ENCODE measurements around the gene TCF21.
"Not testable (repeated sequence)": the region's sequence is repeated elsewhere in the genome, so short reads cannot be mapped to it uniquely, and the experiment has no call there.

TCF21 gene

DNA sequence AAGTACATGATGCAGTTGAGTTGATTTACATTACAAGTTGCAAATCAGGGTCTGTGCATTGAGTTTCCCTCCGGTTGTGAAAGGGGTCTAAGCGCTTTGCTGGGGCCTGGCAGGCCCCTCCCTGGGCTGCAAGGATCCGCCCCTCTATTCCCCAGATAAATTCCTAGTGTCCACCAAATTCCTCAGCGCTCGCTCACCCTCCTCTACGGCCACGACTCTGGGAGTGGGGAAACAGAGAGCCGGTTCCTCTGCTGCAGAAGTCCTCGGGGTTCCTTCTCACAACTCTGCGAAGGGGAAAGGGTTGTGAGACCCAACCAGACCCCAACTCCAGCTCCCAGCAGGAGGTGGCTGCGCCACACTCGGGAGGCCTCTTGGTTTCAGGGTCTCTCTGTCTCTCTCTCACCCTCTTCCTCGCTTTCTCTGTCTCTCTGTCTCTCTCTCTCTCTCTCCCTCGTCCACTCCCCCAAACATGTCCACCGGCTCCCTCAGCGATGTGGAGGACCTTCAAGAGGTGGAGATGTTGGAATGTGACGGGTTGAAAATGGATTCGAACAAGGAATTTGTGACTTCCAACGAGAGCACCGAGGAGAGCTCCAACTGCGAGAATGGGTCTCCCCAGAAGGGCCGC lies at the start of gene TCF21:
TSS of gene TCF21 (plus strand) at position 185 of the 628 bp plus-strand sequence. CDS start at position 470, 285 bp downstream.
- intact Hi-C loops (cut with DNase I) = no loop called here
- peak in 1 of 10 donors; percentile 29 for DNase-seq

DNA sequence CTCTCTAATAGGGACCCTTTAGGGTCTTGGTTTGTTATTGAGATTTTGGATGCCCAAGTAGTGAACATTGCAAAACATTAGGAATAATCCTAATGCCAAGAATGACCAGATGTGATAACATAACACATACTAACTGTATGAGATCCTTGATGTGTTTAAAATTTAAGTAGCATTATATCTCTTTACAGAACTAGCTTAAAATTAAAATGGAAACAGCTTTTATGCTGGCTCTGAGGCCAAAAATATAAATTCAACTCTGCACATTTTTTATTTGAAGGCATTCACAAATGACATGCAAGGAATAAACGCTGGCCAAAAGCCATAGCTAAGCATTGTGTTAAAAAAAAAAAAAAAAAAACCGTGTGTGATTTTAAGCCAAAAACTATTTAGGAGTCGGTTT lies 47.7 kb upstream of the TCF21 start:
- DNase-seq = no peak
- intact Hi-C loops (cut with DNase I) = no loop called here

DNA sequence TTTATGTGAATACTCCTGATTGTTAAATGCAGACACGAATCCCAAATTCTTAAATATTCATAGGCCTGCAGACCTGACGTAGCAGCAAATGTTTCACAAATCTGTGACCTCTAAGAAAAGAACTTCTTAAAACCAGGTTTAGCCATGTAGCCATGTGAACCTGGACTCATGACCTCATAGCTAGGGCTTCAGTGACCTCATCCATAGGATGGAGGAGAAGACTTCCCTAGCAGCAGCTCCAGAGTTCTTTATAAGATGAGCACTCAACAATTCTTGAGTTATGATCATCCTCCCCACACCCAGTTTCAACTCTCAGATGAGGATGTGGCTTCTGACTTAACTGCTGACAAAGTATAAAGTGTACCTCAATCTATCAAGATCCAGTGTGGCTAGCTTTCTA lies 45.8 kb upstream of the TCF21 start:
- DNase-seq = no peak
- intact Hi-C loops (cut with DNase I) = no loop called here

GRCh38 chr6:133844709-133845108 lies 44.2 kb upstream of the TCF21 start:
- intact Hi-C loops (cut with DNase I) = no loop called here

GRCh38 chr6:133854041-133854363 lies 34.9 kb upstream of the TCF21 start:
- DNase-seq = no peak
- intact Hi-C loops (cut with DNase I) = no loop called here

More at GRCh38 chr6:133844709-133845108, 44.2 kb upstream of the TCF21 start:
- DNase-seq = no peak

DNA sequence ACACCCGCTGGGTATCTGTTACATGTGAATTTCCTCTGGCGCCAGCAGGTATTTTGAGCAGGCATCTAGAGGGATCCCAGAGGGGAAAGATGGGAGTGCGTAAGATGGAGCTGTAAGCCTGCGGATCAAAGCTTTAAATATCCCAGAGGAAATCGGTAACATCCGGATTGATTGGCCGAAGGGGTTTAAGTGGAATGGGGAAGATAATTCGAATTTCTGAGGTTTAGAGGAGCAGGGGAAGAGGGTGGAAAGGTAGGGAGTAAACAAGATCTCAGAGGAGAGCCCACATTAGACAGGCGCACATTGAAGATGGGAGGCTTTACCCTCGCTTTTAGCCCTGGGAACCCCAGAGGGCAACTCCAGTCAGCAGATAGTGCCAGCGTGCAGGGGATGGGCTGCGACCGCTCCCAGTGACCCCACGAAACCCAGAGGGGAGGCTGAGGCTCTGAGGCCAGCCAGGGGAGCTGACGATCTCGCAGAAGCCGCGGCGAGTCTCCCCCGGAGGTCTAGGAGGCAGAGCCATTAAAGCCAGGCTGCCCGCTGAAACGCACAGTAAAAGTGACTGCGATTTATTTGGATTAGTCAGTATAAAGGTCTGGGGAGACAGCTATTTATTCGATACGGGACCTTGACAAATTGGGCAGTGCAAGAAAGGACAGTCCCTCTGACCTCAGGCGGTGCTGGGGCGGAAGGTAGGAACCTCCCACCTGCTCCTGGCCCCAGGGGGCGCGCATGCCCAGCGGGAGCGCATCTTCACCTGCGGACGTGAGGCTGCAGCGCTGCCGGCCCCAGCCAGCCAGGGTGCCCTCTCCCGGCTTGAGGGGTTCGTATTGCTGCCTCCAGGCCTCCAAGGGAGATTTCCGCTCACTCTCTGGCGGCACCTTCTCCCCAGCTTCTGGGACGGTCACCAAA lies 34.3 kb upstream of the TCF21 start:
- DNase-seq = peak in 1 of 10 donors; percentile 52
- intact Hi-C loops (cut with DNase I) = no loop called here

- intact Hi-C loops (cut with DNase I) = no loop called here
- DNase-seq = no peak
These were observed 33.5 kb upstream of the TCF21 start for GRCh38 chr6:133855276-133855990.

GRCh38 chr6:133855991-133856370 lies 32.9 kb upstream of the TCF21 start:
- intact Hi-C loops (cut with DNase I) = no loop called here

DNA sequence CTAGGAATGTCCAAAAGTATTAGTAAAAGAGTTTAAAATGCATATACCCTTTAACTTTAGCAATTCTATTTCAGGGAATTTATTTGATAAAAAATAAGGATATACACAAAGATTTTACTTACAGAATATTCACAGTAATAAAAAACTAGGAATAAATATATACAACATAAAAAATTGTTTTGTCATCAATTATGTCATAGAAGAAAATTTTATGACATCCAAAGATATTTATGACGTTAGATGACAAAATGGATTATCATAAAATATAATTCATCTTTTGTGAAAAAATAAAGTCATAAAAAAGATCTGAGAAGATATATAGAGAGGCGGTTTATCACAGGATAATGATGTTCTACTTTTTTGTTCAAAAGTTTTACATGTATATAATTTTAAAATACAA lies 32.0 kb upstream of the TCF21 start:
- DNase-seq = no peak

More at GRCh38 chr6:133855991-133856370, 32.9 kb upstream of the TCF21 start:
- DNase-seq = no peak

DNA sequence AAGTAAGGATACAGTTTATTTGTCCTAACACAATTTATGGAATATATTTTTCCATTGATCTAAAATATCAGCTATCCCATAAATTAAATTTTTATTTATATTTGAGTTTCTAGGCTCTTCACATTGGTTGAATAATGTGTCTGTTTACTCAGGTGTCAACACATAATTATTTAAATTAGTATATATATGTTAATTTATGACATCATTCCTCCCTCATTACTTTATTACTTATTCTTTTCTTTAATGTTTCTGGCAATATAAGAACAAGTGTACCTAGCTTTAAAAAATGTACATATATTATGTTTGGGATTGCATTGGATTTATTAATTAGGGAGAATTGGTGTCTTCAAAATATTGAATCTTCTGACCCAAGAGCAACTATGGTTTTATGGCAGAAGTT lies 31.2 kb upstream of the TCF21 start:
- intact Hi-C loops (cut with DNase I) = no loop called here

More for the DNA sequence above, 32.0 kb upstream of the TCF21 start:
- intact Hi-C loops (cut with DNase I) = no loop called here

DNA sequence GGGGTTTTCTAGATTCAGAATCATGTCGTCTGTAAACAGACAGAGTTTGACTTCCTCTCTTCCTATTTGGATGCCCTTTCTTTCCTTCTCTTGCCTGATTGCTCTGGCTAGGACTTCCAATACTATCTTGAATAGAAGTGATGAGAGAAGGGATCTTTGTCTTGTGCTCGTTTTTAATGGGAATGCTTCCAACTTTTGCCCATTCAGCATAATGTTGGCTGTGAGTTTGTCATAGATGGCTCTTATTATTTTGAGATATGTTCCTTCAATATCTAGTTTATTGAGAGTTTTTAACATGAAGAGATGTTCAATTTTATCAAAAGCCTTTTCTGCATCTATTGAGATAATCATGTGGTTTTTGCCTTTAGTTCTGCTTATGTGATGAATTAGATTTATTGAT lies 27.6 kb upstream of the TCF21 start:
- DNase-seq; intact Hi-C loops (cut with DNase I): not testable (repeated sequence)

More for the DNA sequence above, 31.2 kb upstream of the TCF21 start:
- no peak for DNase-seq

DNA sequence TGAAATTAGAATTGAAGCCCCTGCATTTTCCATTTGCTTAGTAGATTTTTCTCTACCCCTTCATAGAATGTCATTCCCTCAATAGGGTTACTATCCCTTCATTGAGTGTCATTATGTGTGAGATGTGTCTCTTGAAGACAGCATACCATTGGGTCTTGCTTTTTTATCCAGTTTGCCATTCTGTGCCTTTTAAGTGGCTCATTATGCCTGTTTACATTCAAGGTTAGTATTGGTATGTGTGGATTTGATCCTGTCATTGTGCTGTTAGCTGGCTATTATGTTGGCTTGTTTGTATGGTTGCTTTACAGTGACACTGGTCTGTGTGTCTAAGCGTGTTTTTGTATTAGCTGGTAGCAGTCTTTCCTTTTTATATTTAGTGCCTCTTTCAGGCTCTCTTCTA lies 25.7 kb upstream of the TCF21 start:
- DNase-seq = no peak
- intact Hi-C loops (cut with DNase I) = no loop called here

GRCh38 chr6:133865680-133866079 lies 23.2 kb upstream of the TCF21 start:
- DNase-seq = peak in 2 of 10 donors; percentile 11 to 64
- intact Hi-C loops (cut with DNase I) = no loop called here

DNA sequence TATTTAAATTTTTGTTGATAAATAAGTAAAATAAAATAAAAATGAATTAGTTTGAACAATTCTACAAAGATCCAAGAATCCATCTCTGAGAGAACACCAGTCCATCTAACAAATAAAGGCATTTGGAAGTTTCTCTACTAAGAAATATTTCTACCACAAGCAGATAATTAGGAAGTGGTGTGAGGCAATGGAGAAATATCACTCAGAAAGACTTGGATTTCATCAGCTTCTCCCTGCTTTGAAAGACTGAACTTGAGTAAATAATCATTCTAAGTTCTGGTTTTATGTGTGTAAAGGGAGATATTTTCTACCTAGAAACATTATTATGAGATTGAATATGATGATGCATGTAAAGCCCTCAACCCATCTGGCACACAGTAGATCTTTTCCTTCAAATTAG lies 17.8 kb upstream of the TCF21 start:
- intact Hi-C loops (cut with DNase I) = no loop called here
- no peak for DNase-seq

GRCh38 chr6:133873538-133873937 lies 15.4 kb upstream of the TCF21 start:
- intact Hi-C loops (cut with DNase I) = no loop called here
- DNase-seq = no peak

DNA sequence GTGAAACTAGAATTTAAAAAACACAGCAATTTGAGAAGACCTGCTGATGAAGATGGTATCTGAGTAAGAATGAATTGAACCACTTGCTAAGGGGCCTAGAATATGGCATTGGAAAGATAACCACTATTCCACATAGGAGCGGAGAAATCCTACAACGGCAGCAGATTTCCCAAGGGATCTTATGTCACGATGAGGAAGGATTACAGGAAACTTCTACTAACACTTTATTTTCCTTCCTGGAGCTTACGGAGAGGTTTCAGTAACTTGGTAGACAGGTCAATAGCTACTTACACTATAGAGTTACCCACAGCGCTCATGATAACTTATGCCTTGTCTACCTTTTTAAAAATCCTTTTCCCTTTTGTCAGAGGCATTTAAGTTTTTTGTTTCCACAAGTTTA lies 11.8 kb upstream of the TCF21 start:
- intact Hi-C loops (cut with DNase I) = no loop called here
- DNase-seq = no peak

- no peak for DNase-seq
- intact Hi-C loops (cut with DNase I) = no loop called here
These were observed 8.9 kb upstream of the TCF21 start for GRCh38 chr6:133880006-133880405.

DNA sequence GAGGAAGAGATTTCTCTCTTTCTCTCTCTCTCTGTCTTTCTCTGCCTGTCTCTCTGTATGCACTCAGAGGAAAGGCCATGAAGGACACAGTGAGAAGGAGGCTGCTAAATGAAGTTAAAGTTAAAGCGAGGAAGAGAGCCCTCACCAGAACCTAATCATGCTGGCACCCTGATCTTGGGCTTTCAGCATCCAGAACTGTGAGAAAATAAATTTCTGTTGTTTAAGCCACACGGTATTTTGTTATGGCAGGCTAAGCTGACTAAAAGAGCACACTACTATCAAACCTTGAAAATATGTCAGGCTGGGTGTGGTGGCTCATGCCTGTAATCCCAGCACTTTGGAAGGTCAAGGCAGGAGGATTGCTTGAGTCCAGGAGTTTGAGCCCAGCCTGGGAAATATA lies 8.0 kb upstream of the TCF21 start:
- no peak for DNase-seq
- intact Hi-C loops (cut with DNase I) = no loop called here

- intact Hi-C loops (cut with DNase I) = no loop called here
- DNase-seq = no peak
These were observed 2.7 kb upstream of the TCF21 start for GRCh38 chr6:133886104-133886775.

GRCh38 chr6:133887156-133887879 lies 1.6 kb upstream of the TCF21 start:
- intact Hi-C loops (cut with DNase I) = no loop called here
- no peak for DNase-seq
